Esophagus muscularis mucosa (tissue), 4 donors: ENCODE data around the gene THADA. TPM values are rescaled to one million over a fixed set of nuclear protein-coding genes. Genes with fewer than 3 reads are reported as not detected.

Experiments used
- DNase-seq: peaks from one replicate; pipeline ENCODE4 v3.0.0-alpha.2; 2017; ENCODE audit errors: extremely low spot score
- H3K27ac ChIP-seq, 4 donors: fragments of 200-600 bp; sonication (generic); replicated peaks in 1 of 4; 1 replicate in 3 of 4; 2 replicates in 1 of 4; pipeline ENCODE4 v1.5.1; 2016 to 2019; ENCODE audit warnings: mild to moderate bottlenecking in 1 of 4
- H3K27me3 ChIP-seq, 4 donors: fragments of 200-600 bp; sonication (generic); one replicate each; pipeline versions ENCODE4 v1.5.1 to v1.6.0; 2016 to 2019
- H3K36me3 ChIP-seq, 4 donors: fragments of 200-600 bp; sonication (generic); one replicate each; pipeline ENCODE4 v1.5.1; 2016 to 2019
- H3K4me1 ChIP-seq, 4 donors: fragments of 200-600 bp; sonication (generic); one replicate each; pipeline ENCODE4 v1.5.1; 2016 to 2019
- H3K4me3 ChIP-seq, 4 donors: fragments of 200-600 bp; sonication (generic); 1 replicate in 2 of 4; 2 replicates in 2 of 4; pipeline ENCODE4 v1.5.1; 2016 to 2019; ENCODE audit warnings: mild to moderate bottlenecking in 4 of 4, moderate library complexity in 1 of 4
- H3K9me3 ChIP-seq, 4 donors: fragments of 200-600 bp; sonication (generic); 1 replicate in 3 of 4; 2 replicates in 1 of 4; pipeline ENCODE4 v1.5.1; 2016 to 2019
- CTCF ChIP-seq, 3 experiments: fragments of 200-600 bp in 2 of 3; fragments of 450-650 bp in 1 of 3; sonication (generic) in 2 of 3; IDR thresholded peaks; one replicate each; pipeline ENCODE4 v1.5.1; 2017 to 2019; ENCODE audit warnings: antibody characterized with exemption in 3 of 3, mild to moderate bottlenecking in 2 of 3, moderate library complexity in 1 of 3
- EP300 ChIP-seq: sonication (generic); formaldehyde crosslinking; IDR thresholded peaks from one replicate; pipeline ENCODE4 v1.6.1; 2017; ENCODE audit warnings: antibody characterized with exemption
- POLR2A ChIP-seq: fragments of 450-650 bp; IDR thresholded peaks from one replicate; pipeline ENCODE4 v1.6.1; 2017; ENCODE audit warnings: antibody characterized with exemption, moderate library complexity, mild to moderate bottlenecking, low read depth
- POLR2AphosphoS5 ChIP-seq, 2 donors: sonication (generic); formaldehyde crosslinking; IDR thresholded peaks; one replicate each; pipeline ENCODE4 v1.6.1; 2017; ENCODE audit warnings: antibody characterized with exemption in 2 of 2
- WGBS: methylation state at CpG from one replicate; pipeline ENCODE4 v1.1.5; 2018; 5-methylcytosine and 5-hydroxymethylcytosine counted together
- intact Hi-C: fragments of 100-400 bp; cut with DNase I; formaldehyde crosslinking; loops from one replicate; pipeline ENCODE4 v1.15.1; 2023
- total RNA-seq, 4 donors: library from RNA; depleted of rRNA; stranded (reverse); fragments of >200 nt; gene quantifications; one replicate each; pipeline versions ENCODE4 v1.1.0 to v1.2.1, GENCODE V29; 2016

The THADA gene
- total RNA-seq, 4 donors from 2014 or later, result 17.2 to 28.7 (median 21.3) TPM

- no peaks in the 10 kb centered on the region for H3K9me3 ChIP-seq
- TF ChIP-seq POLR2AphosphoS5 (IDR thresholded peaks at IDR 0.05) (no peak), EP300 (no peak), POLR2A (no peak), CTCF (IDR thresholded peaks at IDR 0.05) (no peak)
- H3K27me3 ChIP-seq, result no peaks in the 10 kb centered on the region
- no peak for DNase-seq
- no peak overlapping the region for H3K4me3 ChIP-seq
- H3K36me3 ChIP-seq, result peaks cover 0 to 8% (median 2%) of the 10 kb centered on the region in 4 donors
- H3K27ac ChIP-seq, result peak overlapping the region; percentile 11 to 47 (median 23)
- intact Hi-C loops, result no loop called here
- H3K4me1 ChIP-seq, result peaks cover 5 to 19% (median 16%) of the 10 kb centered on the region in 4 donors
- WGBS, result 57% methylated on average over 3 of the region's 3 CpGs
These were observed 169.4 kb downstream of the THADA start for GRCh38 chr2:43426305-43427031.

- Histone ChIP-seq H3K9me3 (no peaks in the 10 kb centered on the region), H3K27ac (no peak overlapping the region), H3K36me3 (peaks cover 0 to 8% (median 2%) of the 10 kb centered on the region in 4 donors), H3K4me1 (peaks cover 5 to 19% (median 16%) of the 10 kb centered on the region in 4 donors), H3K4me3 (no peak overlapping the region), H3K27me3 (no peaks in the 10 kb centered on the region)
- intact Hi-C loops, result no loop called here
- no peak for DNase-seq
- TF ChIP-seq POLR2AphosphoS5 (IDR thresholded peaks at IDR 0.05) (no peak), EP300 (no peak)
- WGBS, result 79% methylated on average over 1 of the region's 1 CpG
These were observed 170.2 kb downstream of the THADA start for GRCh38 chr2:43425659-43426058.

GRCh38 chr2:43424262-43425207, 171.3 kb downstream of the THADA start:
- Histone ChIP-seq H3K9me3 (no peaks in the 10 kb centered on the region), H3K4me1 (peaks cover 5 to 19% (median 16%) of the 10 kb centered on the region in 4 donors), H3K27me3 (no peaks in the 10 kb centered on the region), H3K27ac (no peak overlapping the region), H3K36me3 (peaks cover 0 to 8% (median 2%) of the 10 kb centered on the region in 4 donors), H3K4me3 (no peak overlapping the region)
- DNase-seq, result no peak
- intact Hi-C loops, result no loop called here
- WGBS, result 77% methylated on average over 6 of the region's 6 CpGs
- TF ChIP-seq EP300 (no peak), POLR2A (no peak), POLR2AphosphoS5 (IDR thresholded peaks at IDR 0.05) (no peak), CTCF (IDR thresholded peaks at IDR 0.05) (no peak)

- H3K36me3 ChIP-seq, result peaks cover 0 to 8% (median 2%) of the 10 kb centered on the region in 4 donors
- H3K4me1 ChIP-seq, result peaks cover 5 to 19% (median 16%) of the 10 kb centered on the region in 4 donors
- H3K4me3 ChIP-seq, result no peak overlapping the region
- TF ChIP-seq POLR2AphosphoS5 (IDR thresholded peaks at IDR 0.05) (no peak), CTCF (IDR thresholded peaks at IDR 0.05) (no peak), POLR2A (no peak), EP300 (no peak)
- H3K9me3 ChIP-seq, result no peaks in the 10 kb centered on the region
- intact Hi-C loops, result no loop called here
- H3K27me3 ChIP-seq, result no peaks in the 10 kb centered on the region
- no peak for DNase-seq
- H3K27ac ChIP-seq, result no peak overlapping the region
These were observed 171.9 kb downstream of the THADA start for GRCh38 chr2:43423941-43424261.

GRCh38 chr2:43421194-43421593, 174.6 kb downstream of the THADA start:
- Histone ChIP-seq H3K4me3 (no peak overlapping the region), H3K27ac (no peak overlapping the region)
- intact Hi-C loops, result no loop called here

More at GRCh38 chr2:43421194-43421593, 174.6 kb downstream of the THADA start:
- no peaks in the 10 kb centered on the region for H3K36me3 ChIP-seq
- H3K4me1 ChIP-seq, result peaks cover 12 to 24% (median 20%) of the 10 kb centered on the region in 4 donors
- no peaks in the 10 kb centered on the region for H3K9me3 ChIP-seq
- no peaks in the 10 kb centered on the region for H3K27me3 ChIP-seq
- 100% methylated on average over 1 of the region's 1 CpG for WGBS
- no peak for DNase-seq
- no peak for TF ChIP-seq CTCF (IDR thresholded peaks at IDR 0.05)
- no peak for TF ChIP-seq EP300
- no peak for TF ChIP-seq POLR2A
- no peak for TF ChIP-seq POLR2AphosphoS5 (IDR thresholded peaks at IDR 0.05)
